ENCODE measurements around the gene CFAP46. TPM values are rescaled to one million over a fixed set of nuclear protein-coding genes. Genes with fewer than 3 reads are reported as not detected.

Gene CFAP46
- total RNA-seq, 1 experiment from 2014 or later, result 1.6 TPM

DNA sequence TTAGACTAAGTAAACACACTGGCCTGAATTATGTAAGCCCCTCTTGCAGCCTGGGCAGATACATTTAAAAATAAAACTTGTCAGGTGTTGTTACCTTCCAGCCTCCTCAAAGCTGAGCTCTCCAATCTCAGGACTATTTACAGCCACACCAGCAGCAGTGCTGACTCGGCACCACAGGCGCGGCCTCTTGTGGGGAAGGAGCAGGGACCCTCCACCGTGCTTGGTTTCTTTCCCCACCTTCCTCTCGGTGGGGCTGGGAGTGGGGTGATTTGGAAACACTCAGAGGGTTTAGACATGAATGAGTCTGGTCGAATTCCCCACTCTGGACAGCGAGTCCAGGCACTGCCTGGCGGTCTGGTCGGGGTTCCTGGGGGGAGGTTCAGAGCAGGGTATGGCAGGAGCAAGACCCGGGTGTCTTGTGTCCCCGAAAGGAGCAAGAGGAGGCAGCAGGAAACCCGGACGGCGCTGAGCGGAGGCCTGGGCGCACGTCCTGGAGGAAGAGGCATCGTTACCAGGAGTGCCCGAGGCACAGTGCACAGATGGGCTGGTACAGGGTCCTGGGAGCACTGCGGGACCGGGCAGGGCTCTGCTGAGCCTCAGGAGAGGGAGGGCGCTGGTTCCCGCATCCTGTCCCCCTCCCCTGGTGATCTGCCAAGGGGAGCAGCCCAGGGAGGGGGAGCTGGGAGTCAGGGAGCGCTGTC is 29.2 kb upstream of the CFAP46 start:
- no peak overlapping the region for H3K27ac ChIP-seq (ENCODE audit: low read length)
- POLR2A ChIA-PET, result no interaction called here
- peaks cover 19% of the 10 kb centered on the region for H3K27me3 ChIP-seq (ENCODE audit: control insufficient read depth, insufficient read depth, low read length)
- intact Hi-C loops (cut with micrococcal nuclease; ENCODE audit: unreplicated experiment), result no loop called here
- no peak for DNase-seq (ENCODE audit: low read depth, low spot score)
- CTCF ChIA-PET, result no interaction called here
- in situ Hi-C loops (cut with HindIII; ENCODE audit: low pct_unique_long_range_greater_than_20kb, low sequenced_read_pairs), result no loop called here
- no peaks in the 10 kb centered on the region for H3K36me3 ChIP-seq (ENCODE audit: control insufficient read depth, insufficient read depth, low read length)
- H3K4me3 ChIP-seq (ENCODE audit: low read depth in 2 of 2, low read length in 2 of 2), result no peak overlapping the region
- peaks cover 5% of the 10 kb centered on the region for H3K4me1 ChIP-seq (ENCODE audit: control insufficient read depth, insufficient read depth, low read length)
- TF ChIP-seq, protein P1, sequence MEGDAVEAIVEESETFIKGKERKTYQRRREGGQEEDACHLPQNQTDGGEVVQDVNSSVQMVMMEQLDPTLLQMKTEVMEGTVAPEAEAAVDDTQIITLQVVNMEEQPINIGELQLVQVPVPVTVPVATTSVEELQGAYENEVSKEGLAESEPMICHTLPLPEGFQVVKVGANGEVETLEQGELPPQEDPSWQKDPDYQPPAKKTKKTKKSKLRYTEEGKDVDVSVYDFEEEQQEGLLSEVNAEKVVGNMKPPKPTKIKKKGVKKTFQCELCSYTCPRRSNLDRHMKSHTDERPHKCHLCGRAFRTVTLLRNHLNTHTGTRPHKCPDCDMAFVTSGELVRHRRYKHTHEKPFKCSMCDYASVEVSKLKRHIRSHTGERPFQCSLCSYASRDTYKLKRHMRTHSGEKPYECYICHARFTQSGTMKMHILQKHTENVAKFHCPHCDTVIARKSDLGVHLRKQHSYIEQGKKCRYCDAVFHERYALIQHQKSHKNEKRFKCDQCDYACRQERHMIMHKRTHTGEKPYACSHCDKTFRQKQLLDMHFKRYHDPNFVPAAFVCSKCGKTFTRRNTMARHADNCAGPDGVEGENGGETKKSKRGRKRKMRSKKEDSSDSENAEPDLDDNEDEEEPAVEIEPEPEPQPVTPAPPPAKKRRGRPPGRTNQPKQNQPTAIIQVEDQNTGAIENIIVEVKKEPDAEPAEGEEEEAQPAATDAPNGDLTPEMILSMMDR (IDR thresholded peaks at IDR 0.05), result no peak
- no peak for TF ChIP-seq REST (IDR thresholded peaks at IDR 0.05; ENCODE audit: insufficient read depth in 1 of 2, low read depth in 2 of 2, low read length in 1 of 2)
- no peak for TF ChIP-seq SIN3A (IDR thresholded peaks at IDR 0.05; ENCODE audit: borderline replicate concordance, insufficient read depth, low read depth, low read length)
- TF ChIP-seq TCF7L2 (IDR thresholded peaks at IDR 0.05; ENCODE audit: low read depth, low read length), result no peak
- TF ChIP-seq POLR2AphosphoS5 (IDR thresholded peaks at IDR 0.05; ENCODE audit: low read depth, low read length), result no peak
- BruUV-seq (replicated peaks), result no TSS peak
- peaks cover 9% of the 10 kb centered on the region; the same call in 1 of the 2 replicates for H3K9me3 ChIP-seq (ENCODE audit: control insufficient read depth, insufficient read depth, low read depth, low read length)
- ATAC-seq, result no peak

GRCh38 chr10:132970641-132971438 is 28.5 kb upstream of the CFAP46 start:
- Histone ChIP-seq H3K9me3 (ENCODE audit: control insufficient read depth, insufficient read depth, low read depth, low read length) (peaks cover 9% of the 10 kb centered on the region; the same call in 1 of the 2 replicates), H3K27me3 (ENCODE audit: control insufficient read depth, insufficient read depth, low read length) (peaks cover 21% of the 10 kb centered on the region), H3K4me1 (ENCODE audit: control insufficient read depth, insufficient read depth, low read length) (peaks cover 5% of the 10 kb centered on the region), H3K36me3 (ENCODE audit: control insufficient read depth, insufficient read depth, low read length) (no peaks in the 10 kb centered on the region), H3K4me3 (ENCODE audit: low read depth in 2 of 2, low read length in 2 of 2) (no peak overlapping the region), H3K27ac (ENCODE audit: low read length) (no peak overlapping the region)
- intact Hi-C loops (cut with micrococcal nuclease; ENCODE audit: unreplicated experiment) (no loop called here), in situ Hi-C loops (cut with HindIII; ENCODE audit: low pct_unique_long_range_greater_than_20kb, low sequenced_read_pairs) (no loop called here)
- POLR2A ChIA-PET, result no interaction called here
- CTCF ChIA-PET, result no interaction called here
- ATAC-seq (no peak), DNase-seq (ENCODE audit: low read depth, low spot score) (no peak)
- BruUV-seq (replicated peaks), result no TSS peak
- no peak for TF ChIP-seq SIN3A (IDR thresholded peaks at IDR 0.05; ENCODE audit: borderline replicate concordance, insufficient read depth, low read depth, low read length)
- TF ChIP-seq, protein P1 (IDR thresholded peaks at IDR 0.05), result no peak
- no peak for TF ChIP-seq TCF7L2 (IDR thresholded peaks at IDR 0.05; ENCODE audit: low read depth, low read length)
- no peak for TF ChIP-seq POLR2AphosphoS5 (IDR thresholded peaks at IDR 0.05; ENCODE audit: low read depth, low read length)
- TF ChIP-seq REST (IDR thresholded peaks at IDR 0.05; ENCODE audit: insufficient read depth in 1 of 2, low read depth in 2 of 2, low read length in 1 of 2), result no peak

All from Panc1 (cell line).